LNCaP clone FGC (cell line): ENCODE results near the gene MID1.

ENCODE experiments used
- DNase-seq: peaks from one replicate; pipeline ENCODE4 v3.0.0-alpha.2; 2011; ENCODE audit warnings: low read depth
- H3K4me3 ChIP-seq: 2 replicates; pipeline ENCODE4 v1.5.1; 2011; ENCODE audit warnings: mild to moderate bottlenecking, low read depth, low read length, control low read depth
- TF ChIP-seq, protein P1 (sequence below): IDR thresholded peaks from 2 replicates; pipeline ENCODE4 v1.5.1; 2012; ENCODE audit warnings: mild to moderate bottlenecking; ENCODE audit not compliant: control insufficient read depth, insufficient read depth; ENCODE audit errors: extremely low read depth

MID1 gene

DNA sequence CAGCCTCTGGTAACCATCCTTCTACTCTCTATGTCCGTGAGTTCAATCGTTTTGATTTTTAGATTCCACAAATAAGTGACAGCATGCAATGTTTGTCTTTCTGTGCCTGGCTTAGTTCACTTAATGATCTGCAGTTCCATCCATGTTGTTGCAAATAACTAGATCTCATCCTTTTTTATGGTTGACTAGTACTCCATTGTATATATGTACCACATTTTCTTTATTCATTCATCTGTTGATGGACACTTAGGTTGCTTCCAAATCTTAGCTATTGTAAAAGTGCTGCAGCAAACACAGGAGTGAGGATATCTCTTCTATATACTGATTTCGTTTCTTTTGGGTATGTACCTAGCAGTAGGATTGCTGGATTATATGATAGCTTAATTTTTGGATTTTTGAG, 140.9 kb downstream of the MID1 start:
- no peak for DNase-seq
- H3K4me3 ChIP-seq = no peak overlapping the region
- TF ChIP-seq, protein P1, sequence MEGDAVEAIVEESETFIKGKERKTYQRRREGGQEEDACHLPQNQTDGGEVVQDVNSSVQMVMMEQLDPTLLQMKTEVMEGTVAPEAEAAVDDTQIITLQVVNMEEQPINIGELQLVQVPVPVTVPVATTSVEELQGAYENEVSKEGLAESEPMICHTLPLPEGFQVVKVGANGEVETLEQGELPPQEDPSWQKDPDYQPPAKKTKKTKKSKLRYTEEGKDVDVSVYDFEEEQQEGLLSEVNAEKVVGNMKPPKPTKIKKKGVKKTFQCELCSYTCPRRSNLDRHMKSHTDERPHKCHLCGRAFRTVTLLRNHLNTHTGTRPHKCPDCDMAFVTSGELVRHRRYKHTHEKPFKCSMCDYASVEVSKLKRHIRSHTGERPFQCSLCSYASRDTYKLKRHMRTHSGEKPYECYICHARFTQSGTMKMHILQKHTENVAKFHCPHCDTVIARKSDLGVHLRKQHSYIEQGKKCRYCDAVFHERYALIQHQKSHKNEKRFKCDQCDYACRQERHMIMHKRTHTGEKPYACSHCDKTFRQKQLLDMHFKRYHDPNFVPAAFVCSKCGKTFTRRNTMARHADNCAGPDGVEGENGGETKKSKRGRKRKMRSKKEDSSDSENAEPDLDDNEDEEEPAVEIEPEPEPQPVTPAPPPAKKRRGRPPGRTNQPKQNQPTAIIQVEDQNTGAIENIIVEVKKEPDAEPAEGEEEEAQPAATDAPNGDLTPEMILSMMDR = no peak

DNA sequence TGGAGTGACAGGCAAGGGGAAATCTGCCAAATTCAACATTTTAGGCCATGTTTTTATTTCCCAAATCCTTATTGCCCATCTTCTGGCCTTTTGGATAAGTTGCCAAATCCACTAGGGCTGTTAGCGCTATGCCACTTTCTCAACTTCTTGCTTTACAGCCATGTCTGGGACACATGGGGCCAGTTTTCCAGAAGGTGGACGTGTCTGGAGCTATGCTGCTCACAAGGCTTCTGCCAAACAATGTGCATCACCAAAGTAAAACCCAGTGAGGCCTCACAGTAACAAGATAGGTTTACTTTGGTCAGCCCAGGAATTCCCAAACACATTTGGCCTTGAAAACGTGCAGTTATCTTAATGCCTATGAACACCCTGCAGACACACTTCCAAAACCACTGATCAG, 142.9 kb downstream of the MID1 start:
- DNase-seq = no peak
- TF ChIP-seq, protein P1 = no peak
- H3K4me3 ChIP-seq = no peak overlapping the region

DNA sequence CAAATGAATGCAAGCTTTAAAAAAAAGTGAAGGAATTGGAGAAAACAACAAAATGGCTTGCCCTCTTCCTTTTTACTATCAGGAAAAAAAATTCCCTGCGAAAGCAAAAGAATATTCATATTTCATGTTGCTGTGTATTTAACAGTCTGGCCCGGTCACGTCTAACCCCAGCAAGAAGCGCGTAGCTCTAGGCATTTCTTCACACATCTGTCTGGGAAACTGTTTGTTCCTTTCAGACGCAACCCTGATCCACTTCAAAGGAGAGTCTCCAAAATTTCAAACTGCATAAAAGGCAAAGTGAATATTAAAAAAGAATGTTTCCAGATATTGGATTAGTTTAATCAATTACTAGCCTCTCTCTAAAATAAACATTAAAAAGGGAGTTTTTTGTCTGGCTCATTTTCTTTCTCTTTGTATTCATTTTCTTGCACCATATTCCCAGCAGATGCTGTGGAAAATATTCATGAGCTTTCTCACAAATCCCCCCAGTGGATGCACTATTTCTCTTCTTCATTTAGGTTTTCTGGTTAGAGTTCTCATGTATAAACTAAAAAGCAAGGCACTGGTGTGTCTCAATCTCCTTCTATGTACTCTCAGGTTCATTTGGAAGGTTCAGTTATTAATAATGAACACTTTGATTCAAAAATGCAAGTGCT, 145.3 kb downstream of the MID1 start:
- H3K4me3 ChIP-seq = no peak overlapping the region
- TF ChIP-seq, protein P1 = no peak
- DNase-seq = no peak

DNA sequence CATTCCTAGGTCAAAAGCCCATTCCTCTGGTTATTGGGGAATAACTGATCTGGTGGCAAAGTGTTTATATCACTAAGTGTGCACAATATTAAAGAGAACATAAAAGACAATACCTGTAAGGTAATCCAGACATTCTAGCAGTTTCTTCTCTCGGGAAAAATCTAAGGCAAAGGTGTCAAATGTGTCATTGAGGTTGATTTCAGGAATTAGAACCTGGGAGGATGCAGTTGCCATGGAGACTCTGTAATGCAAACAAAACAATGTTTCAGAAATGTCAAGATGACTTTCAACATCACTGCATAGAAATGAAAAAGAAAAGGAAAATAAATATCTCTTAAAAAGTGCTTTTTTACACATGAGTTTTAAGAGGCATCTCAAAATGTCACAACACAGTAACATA, 145.9 kb downstream of the MID1 start:
- TF ChIP-seq, protein P1 = no peak
- H3K4me3 ChIP-seq = no peak overlapping the region
- no peak for DNase-seq

DNA sequence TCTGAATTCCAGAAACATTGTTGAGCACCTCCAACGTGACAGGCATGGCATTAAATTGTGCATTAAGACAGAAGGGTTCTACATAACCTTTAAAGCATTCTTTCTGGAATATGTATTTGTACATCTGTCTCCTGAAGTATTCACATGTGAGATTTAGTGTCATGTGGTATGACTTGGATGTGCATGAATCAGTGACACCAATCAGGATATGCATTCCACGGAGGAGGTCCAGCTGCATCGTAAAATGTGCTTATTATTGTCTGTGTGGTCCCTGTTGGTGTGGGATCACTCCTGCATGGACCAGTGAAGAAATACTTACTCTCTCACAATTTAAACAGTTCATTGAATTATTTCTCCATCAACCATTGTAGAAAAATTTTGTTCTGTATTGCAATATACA, 149.0 kb downstream of the MID1 start:
- no peak for DNase-seq
- TF ChIP-seq, protein P1 = no peak

DNA sequence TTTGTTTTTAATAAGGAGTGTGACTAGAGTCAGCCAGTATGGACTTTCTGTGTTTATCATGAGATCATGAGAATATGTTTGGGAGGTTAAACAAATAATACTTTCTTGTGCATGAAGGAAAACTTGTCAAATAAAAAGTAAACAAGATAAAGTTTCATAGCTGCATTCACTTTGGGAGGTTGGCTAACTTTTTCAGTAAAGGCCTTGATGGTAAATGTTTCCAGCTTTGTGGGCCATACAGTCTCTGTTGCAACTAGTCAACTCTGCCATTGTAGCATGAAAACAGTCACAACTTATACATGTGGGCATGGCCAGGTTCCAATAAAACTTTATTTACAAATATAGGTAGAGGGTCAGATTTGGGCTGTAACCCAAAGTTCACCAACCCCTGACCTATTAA, 150.4 kb downstream of the MID1 start:
- peak; percentile 32 for DNase-seq
- H3K4me3 ChIP-seq = no peak overlapping the region
- TF ChIP-seq, protein P1 = no peak

More for the DNA sequence above, 149.0 kb downstream of the MID1 start:
- no peak overlapping the region for H3K4me3 ChIP-seq

DNA sequence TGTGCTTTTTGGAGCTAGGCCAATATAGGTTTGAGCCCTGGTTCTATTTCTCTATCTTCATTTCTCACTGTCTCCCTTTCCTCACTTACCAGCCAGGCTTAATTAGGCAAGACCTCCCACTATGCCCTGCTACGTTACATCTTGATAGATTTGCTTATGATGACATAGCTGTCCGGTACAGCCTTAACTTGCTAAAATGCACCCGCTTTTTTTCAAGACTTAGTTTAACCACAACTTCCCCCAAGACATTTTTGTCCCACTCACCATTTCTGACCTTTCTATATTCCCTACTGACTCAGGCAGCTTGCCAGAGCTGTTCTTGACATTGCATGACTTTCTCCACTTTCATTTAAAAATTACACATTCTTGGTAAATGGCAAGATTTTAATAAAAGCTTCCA, 152.6 kb downstream of the MID1 start:
- TF ChIP-seq, protein P1 = no peak
- no peak overlapping the region for H3K4me3 ChIP-seq
- no peak for DNase-seq
